Measurements from ENCODE around the gene NUDCD3.

GRCh38 chr7:44348300-44348699 lies 142.2 kb downstream of the NUDCD3 start:
- TF ChIP-seq, protein P1, sequence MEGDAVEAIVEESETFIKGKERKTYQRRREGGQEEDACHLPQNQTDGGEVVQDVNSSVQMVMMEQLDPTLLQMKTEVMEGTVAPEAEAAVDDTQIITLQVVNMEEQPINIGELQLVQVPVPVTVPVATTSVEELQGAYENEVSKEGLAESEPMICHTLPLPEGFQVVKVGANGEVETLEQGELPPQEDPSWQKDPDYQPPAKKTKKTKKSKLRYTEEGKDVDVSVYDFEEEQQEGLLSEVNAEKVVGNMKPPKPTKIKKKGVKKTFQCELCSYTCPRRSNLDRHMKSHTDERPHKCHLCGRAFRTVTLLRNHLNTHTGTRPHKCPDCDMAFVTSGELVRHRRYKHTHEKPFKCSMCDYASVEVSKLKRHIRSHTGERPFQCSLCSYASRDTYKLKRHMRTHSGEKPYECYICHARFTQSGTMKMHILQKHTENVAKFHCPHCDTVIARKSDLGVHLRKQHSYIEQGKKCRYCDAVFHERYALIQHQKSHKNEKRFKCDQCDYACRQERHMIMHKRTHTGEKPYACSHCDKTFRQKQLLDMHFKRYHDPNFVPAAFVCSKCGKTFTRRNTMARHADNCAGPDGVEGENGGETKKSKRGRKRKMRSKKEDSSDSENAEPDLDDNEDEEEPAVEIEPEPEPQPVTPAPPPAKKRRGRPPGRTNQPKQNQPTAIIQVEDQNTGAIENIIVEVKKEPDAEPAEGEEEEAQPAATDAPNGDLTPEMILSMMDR (IDR thresholded peaks at IDR 0.05; ENCODE audit: control extremely low read depth in 1 of 3, insufficient read depth in 1 of 3, low read depth in 1 of 3, low read length in 3 of 3), result peak; percentile 70 to 89 (median 78)
- TF ChIP-seq POLR2A (IDR thresholded peaks at IDR 0.05; ENCODE audit: control extremely low read depth in 1 of 2, low read depth in 2 of 2, low read length in 2 of 2), result no peak
- no peak; the same call in 1 of the 2 replicates for TF ChIP-seq JUND (IDR thresholded peaks at IDR 0.05; ENCODE audit: low read length)
- no peak for TF ChIP-seq BRCA1 (IDR thresholded peaks at IDR 0.05; ENCODE audit: low read depth, low read length)
- no peak for TF ChIP-seq SP2 (IDR thresholded peaks at IDR 0.05; ENCODE audit: low read length)

Measured in H1 (cell line).